Muscle layer of duodenum (tissue), 2 donors: ENCODE results near the gene LONP1.
"Not testable (repeated sequence)": the region's sequence is repeated elsewhere in the genome, so short reads cannot be mapped to it uniquely, and the experiment has no call there.

ENCODE experiments used
- H3K27ac ChIP-seq: one replicate; pipeline ENCODE4 v1.7.0; 2013; ENCODE audit warnings: mild to moderate bottlenecking, low read length
- H3K27me3 ChIP-seq: one replicate; pipeline ENCODE4 v1.7.0; 2013; ENCODE audit warnings: low read depth, mild to moderate bottlenecking, control low read depth, low read length
- H3K36me3 ChIP-seq, 2 donors: one replicate each; pipeline ENCODE4 v1.7.0; 2013; ENCODE audit warnings: low read length in 2 of 2, control low read depth in 1 of 2, mild to moderate bottlenecking in 1 of 2; ENCODE audit not compliant: insufficient read depth in 2 of 2, control insufficient read depth in 1 of 2
- H3K4me1 ChIP-seq, 2 donors: one replicate each; pipeline ENCODE4 v1.7.0; 2013; ENCODE audit warnings: low read length in 2 of 2, mild to moderate bottlenecking in 2 of 2, control low read depth in 1 of 2, moderate library complexity in 1 of 2; ENCODE audit not compliant: insufficient read depth in 2 of 2, control insufficient read depth in 1 of 2
- H3K4me3 ChIP-seq, 2 donors: one replicate each; pipeline ENCODE4 v1.7.0; 2013; ENCODE audit warnings: low read length in 2 of 2, low read depth in 1 of 2, mild to moderate bottlenecking in 1 of 2
- H3K9me3 ChIP-seq, 2 donors: one replicate each; pipeline ENCODE4 v1.7.0; 2013; ENCODE audit warnings: low read length in 2 of 2, control low read depth in 1 of 2, mild to moderate bottlenecking in 1 of 2; ENCODE audit not compliant: control insufficient read depth in 1 of 2
- donor health status: healthy.

LONP1 gene

GRCh38 chr19:5742051-5742450 lies 22.1 kb upstream of the LONP1 start:
- no peaks in the 10 kb centered on the region for H3K36me3 ChIP-seq
- H3K4me1 ChIP-seq = no peaks in the 10 kb centered on the region
- no peak overlapping the region for H3K27ac ChIP-seq
- no peaks in the 10 kb centered on the region for H3K27me3 ChIP-seq
- H3K4me3 ChIP-seq = no peak overlapping the region
- H3K9me3 ChIP-seq = no peaks in the 10 kb centered on the region

DNA sequence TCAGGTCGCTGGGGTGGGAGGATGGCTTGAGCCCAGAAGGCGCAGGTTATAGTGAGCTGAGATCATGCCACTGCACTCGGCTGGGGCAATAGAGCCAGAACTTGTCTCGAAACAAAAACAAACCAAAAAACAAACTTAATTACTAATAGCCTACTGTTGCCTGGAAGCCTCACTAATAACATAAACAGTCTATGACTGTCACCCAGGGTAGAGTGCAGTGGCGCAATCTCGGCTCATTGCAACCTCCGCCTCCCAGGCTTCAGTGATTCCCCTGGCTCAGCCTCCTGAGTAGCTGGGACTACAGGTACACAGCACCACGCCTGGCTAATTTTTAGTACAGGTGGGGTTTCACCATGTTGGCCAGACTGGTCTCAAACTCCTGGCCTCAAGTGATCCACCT lies 18.5 kb upstream of the LONP1 start:
- Histone ChIP-seq H3K9me3 (no peaks in the 10 kb centered on the region), H3K27me3 (no peaks in the 10 kb centered on the region), H3K4me3 (no peak overlapping the region), H3K36me3 (no peaks in the 10 kb centered on the region), H3K4me1 (no peaks in the 10 kb centered on the region), H3K27ac (no peak overlapping the region)

DNA sequence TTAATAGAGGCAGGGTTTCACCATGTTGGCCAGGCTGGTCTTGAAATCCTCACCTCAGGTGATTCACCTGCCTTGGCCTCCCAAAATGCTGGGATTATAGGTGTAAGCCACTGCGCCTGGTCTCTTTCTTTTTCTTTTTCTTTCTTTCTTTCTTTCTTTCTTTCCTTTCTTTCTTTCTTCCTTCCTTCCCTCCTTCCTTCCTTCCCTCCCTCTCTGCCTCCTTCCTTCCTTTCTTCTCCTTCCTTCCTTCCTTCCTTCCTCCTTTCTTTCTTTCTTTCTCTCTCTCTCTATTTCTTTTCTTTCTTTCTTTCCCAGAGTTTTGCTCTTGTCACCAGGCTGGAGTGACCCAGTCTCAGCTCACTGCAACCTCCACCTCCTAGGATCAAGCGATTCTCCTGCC lies 13.2 kb upstream of the LONP1 start:
- not testable (repeated sequence) for H3K36me3 ChIP-seq, H3K4me1 ChIP-seq, H3K27me3 ChIP-seq, H3K9me3 ChIP-seq, H3K27ac ChIP-seq, H3K4me3 ChIP-seq

DNA sequence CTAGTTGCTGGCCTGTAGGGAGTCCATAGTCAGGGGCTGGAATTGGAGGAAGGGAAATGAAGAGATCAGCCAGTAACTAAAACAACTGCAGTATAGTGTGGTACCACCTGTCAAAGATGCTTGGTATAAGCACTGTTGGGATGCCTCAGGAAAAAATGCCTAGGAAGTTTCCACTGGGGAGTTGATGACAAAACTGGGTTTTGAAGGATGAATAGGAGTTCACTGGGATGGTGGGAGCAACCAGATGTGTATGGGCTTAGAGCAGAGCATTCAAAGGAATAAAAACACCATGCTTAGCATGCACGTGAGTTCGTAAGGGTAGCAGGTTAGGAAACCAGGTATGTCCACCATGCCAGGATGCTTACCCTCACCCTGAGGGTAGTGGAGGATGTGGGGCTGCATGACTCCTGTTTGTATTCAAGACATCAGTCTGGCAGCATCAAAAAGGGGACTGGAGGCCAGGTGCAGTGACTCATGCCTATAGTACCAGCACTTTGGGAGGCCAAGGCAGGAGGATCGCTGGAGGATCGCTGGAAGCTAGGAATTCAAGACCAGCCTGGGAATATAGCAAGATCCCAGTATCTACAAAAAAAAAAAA lies 7.6 kb upstream of the LONP1 start:
- no peaks in the 10 kb centered on the region for H3K4me1 ChIP-seq
- no peak overlapping the region for H3K27ac ChIP-seq
- H3K27me3 ChIP-seq = no peaks in the 10 kb centered on the region
- H3K36me3 ChIP-seq = no peaks in the 10 kb centered on the region
- peaks cover 0 to 7% of the 10 kb centered on the region in 2 donors for H3K9me3 ChIP-seq
- no peak overlapping the region for H3K4me3 ChIP-seq

GRCh38 chr19:5719274-5719960 lies 529 bp downstream of the LONP1 start:
- peaks cover 8 to 19% of the 10 kb centered on the region in 2 donors for H3K4me1 ChIP-seq
- H3K4me3 ChIP-seq = peak overlapping the region; percentile 95 to 98
- H3K27me3 ChIP-seq = no peaks in the 10 kb centered on the region
- peak overlapping the region; percentile 80 for H3K27ac ChIP-seq
- H3K9me3 ChIP-seq = no peaks in the 10 kb centered on the region
- peaks cover 0 to 8% of the 10 kb centered on the region in 2 donors for H3K36me3 ChIP-seq

GRCh38 chr19:5718579-5719273 lies 1.2 kb downstream of the LONP1 start:
- Histone ChIP-seq H3K27me3 (no peaks in the 10 kb centered on the region), H3K9me3 (no peaks in the 10 kb centered on the region), H3K36me3 (peaks cover 0 to 9% of the 10 kb centered on the region in 2 donors), H3K4me3 (peak overlapping the region; percentile 95 to 98), H3K27ac (peak overlapping the region; percentile 80), H3K4me1 (peaks cover 8 to 19% of the 10 kb centered on the region in 2 donors)

GRCh38 chr19:5718037-5718578 lies 1.8 kb downstream of the LONP1 start:
- H3K4me3 ChIP-seq = no peak overlapping the region
- H3K36me3 ChIP-seq = peaks cover 1 to 15% of the 10 kb centered on the region in 2 donors
- no peak overlapping the region for H3K27ac ChIP-seq
- H3K4me1 ChIP-seq = peaks cover 8 to 19% of the 10 kb centered on the region in 2 donors
- H3K27me3 ChIP-seq = no peaks in the 10 kb centered on the region
- H3K9me3 ChIP-seq = no peaks in the 10 kb centered on the region

- H3K4me3 ChIP-seq = no peak overlapping the region
- H3K36me3 ChIP-seq = peaks cover 6 to 23% of the 10 kb centered on the region in 2 donors
- H3K27me3 ChIP-seq = no peaks in the 10 kb centered on the region
- H3K9me3 ChIP-seq = no peaks in the 10 kb centered on the region
- H3K4me1 ChIP-seq = peaks cover 8 to 19% of the 10 kb centered on the region in 2 donors
- H3K27ac ChIP-seq = no peak overlapping the region
These were observed 2.6 kb downstream of the LONP1 start for GRCh38 chr19:5717215-5717935.

DNA sequence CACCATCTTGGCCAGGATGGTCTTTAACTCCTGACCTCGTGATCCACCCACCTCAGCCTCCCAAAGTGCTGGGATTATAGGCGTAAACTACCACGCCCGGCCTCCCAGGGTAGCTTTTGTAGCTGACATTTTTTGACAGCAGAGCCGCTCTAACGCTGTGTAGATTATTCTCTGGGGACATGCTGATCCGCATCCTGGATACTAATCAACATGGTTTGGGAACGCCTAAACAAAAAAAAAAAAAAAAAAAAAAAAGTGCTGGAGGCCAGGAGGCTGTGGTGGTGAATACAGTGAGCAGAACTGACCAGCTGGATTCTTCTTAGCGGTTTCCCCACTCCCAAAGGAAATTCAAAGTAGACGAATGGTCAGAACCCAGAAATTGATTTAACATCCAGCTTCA lies 5.1 kb downstream of the LONP1 start:
- Histone ChIP-seq H3K27ac (no peak overlapping the region), H3K4me3 (no peak overlapping the region), H3K9me3 (no peaks in the 10 kb centered on the region), H3K36me3 (peaks cover 18 to 43% of the 10 kb centered on the region in 2 donors), H3K27me3 (no peaks in the 10 kb centered on the region), H3K4me1 (peaks cover 8 to 19% of the 10 kb centered on the region in 2 donors)

DNA sequence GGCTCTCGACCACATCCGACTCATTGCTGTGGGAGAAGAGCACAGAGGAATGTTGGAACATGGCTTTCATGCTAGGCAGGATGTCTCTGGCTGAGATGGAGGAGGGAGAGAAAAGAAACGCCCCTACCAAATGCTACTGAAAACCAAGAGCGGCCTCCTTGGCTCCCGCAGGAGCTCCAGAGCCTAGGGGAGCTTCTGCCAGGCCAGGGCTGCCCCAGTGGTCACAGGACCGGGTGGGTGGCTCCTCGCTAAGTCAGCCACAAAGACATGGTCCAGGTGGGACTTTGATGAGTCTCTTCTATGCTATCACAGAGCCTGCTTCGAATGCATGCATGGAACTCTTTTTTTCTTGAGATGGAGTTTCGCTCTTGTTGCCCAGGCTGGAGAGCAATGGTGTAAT lies 6.7 kb downstream of the LONP1 start:
- peaks cover 0 to 8% of the 10 kb centered on the region in 2 donors for H3K4me1 ChIP-seq
- no peak overlapping the region for H3K4me3 ChIP-seq
- H3K9me3 ChIP-seq = no peaks in the 10 kb centered on the region
- no peak overlapping the region for H3K27ac ChIP-seq
- H3K27me3 ChIP-seq = no peaks in the 10 kb centered on the region
- H3K36me3 ChIP-seq = peaks cover 18 to 44% of the 10 kb centered on the region in 2 donors

- no peak overlapping the region for H3K4me3 ChIP-seq
These were observed 8.2 kb downstream of the LONP1 start for GRCh38 chr19:5711713-5712161.

More at GRCh38 chr19:5711713-5712161, 8.2 kb downstream of the LONP1 start:
- Histone ChIP-seq H3K27me3 (no peaks in the 10 kb centered on the region), H3K36me3 (peaks cover 23 to 56% of the 10 kb centered on the region in 2 donors), H3K27ac (no peak overlapping the region), H3K9me3 (no peaks in the 10 kb centered on the region), H3K4me1 (no peaks in the 10 kb centered on the region)
